VCaP (cell line): ENCODE results near the gene FLOT1.
A peak's percentile ranks its signal among the peaks of the same experiment; 100 is the strongest.

Experiments
- H3K27ac ChIP-seq: fragments of 450-650 bp; 2 replicates; pipeline ENCODE4 v1.5.1; 2017
- CTCF ChIP-seq: fragments of 450-650 bp; conservative IDR thresholded peaks from 2 replicates; pipeline ENCODE4 v1.5.1; 2017; ENCODE audit warnings: mild to moderate bottlenecking, moderate library complexity

Gene FLOT1

GRCh38 chr6:30742316-30743098, at the start of gene FLOT1:
FLOT1 (minus strand) TSS chr6:30742687; CDS start chr6:30742189, 498 bp downstream.
- no peak for TF ChIP-seq CTCF
- H3K27ac ChIP-seq: peak within 1 kb of the TSS; percentile 84

DNA sequence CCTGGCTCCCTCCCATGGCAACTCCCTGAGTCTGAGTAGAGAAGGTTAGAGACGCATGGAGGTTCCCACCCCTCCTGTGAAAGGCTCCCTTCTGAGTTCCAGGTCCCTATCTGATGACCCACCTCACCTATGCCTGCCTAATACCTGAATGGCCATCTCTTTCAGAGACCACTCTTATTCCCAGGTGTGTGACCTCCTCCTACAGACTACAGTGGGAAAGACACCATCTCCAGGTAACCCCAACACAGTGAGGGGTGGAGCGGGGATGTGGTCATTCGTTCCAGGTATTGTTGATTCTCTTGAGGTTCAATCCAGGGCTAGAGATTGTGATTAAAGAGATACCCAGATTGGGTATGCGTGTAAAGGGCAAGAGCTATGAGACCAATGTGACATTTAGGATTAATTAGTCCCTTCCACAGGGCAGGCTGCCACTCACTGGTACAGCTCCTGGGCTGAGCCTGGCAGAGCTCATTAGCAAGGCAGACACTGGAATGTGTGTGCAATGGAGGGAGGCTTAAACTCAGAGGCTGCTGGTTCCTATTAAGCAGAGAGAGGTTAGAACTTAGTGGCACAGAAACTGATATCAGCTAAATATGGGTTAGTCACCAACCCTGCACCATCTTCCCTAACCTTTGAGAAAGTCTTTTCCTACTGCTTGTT, 48.4 kb upstream of the FLOT1 start:
- no peak for TF ChIP-seq CTCF
- H3K27ac ChIP-seq: no peak overlapping the region

DNA sequence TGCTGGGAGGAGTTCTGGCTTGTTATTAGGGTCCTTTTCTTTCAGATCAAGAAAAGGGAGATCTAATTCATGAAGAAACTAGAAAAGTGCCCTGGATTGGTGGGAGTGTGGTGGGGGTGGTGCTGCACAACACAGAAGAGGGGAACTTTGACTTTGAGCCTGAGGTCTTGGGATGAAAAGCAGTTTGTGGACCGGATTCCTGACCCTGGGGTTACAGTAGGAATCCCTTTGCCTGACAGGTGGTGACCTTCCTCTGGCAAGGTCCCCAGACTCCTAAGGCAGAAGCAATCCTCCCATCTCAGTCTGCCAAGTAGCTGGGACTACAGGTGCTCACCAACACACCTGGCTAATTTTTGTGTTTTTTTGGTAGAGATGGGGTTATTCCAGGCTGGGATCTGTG, 47.1 kb upstream of the FLOT1 start:
- TF ChIP-seq CTCF: no peak
- H3K27ac ChIP-seq: no peak overlapping the region

DNA sequence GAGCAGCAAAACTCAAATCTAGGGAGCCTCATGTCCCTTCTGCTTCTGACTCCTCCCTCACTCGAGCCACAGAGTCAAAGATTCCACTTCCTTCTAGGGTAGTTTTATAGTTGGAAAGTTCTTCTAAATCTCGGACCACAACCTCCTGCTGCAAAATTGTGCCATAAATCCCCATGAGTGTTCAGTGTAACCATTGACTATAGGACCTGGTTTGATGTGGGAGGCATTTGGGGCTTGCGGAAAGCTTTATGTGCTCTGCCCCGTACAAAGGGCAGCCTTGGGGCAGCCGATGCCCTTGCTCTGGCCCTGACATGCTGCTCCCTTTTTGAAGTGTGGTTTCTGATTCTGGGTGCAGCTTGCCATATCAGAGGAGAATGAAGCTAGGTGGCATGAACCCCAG, 45.5 kb upstream of the FLOT1 start:
- H3K27ac ChIP-seq: no peak overlapping the region

DNA sequence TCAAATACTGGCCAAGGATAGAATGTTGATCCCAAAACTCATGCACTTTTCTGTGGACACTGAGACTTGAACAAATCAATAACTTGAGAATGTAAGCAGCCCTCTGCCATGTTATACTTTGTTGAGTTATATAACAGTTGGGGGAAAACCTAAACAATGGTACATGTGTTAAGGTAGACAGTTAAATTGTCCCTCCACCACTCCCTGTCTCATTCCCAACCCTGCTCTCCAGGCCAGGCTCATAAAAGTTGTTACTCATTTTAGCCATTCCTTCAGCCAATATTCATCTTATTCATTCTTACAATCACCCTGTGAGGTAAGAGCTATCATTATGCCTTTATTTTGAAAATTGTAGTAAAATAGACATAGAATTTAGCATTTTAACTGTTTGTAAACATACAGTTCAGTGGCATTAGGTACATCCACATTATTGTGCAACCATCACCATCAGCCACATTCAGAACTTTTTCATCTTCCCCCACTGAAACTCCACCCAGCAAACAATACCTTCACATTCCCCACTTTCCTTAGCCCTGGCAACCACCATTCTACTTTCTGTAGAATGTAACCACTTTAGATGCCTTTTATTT, 40.0 kb upstream of the FLOT1 start:
- peak overlapping the region; percentile 75 for H3K27ac ChIP-seq
- TF ChIP-seq CTCF: no peak

More for the DNA sequence above, 45.5 kb upstream of the FLOT1 start:
- no peak for TF ChIP-seq CTCF

GRCh38 chr6:30781743-30782424, 39.4 kb upstream of the FLOT1 start:
- H3K27ac ChIP-seq: peak overlapping the region; percentile 75

More at GRCh38 chr6:30781743-30782424, 39.4 kb upstream of the FLOT1 start:
- no peak for TF ChIP-seq CTCF
